Measurements from ENCODE around the gene TBATA.

GRCh38 chr10:70757856-70758255, 27.3 kb downstream of the TBATA start:
- no peak for TF ChIP-seq CTCF (IDR thresholded peaks at IDR 0.05)
- TF ChIP-seq POLR2A (IDR thresholded peaks at IDR 0.05) = no peak
